GM12878 (cell line): ENCODE results near the gene MAP3K1. TPM values are rescaled to one million over a fixed set of nuclear protein-coding genes. Genes with fewer than 3 reads are reported as not detected.

Experiments used
- ATAC-seq: fragments of 200-7000 bp; cut with Tn5 transposase; 3 replicates; pipeline ENCODE4 v1.9.1; 2020; ENCODE audit warnings: mild to moderate bottlenecking, moderate library complexity
- BruUV-seq: library from RNA; stranded (reverse); fragments of 400-500 nt; replicated peaks from 2 replicates; lab custom pipeline; 2021; lab: Mats Ljungman, UMichigan
- CTCF ChIA-PET: fragments of 300-600 bp; sonication (Branson Sonifier 250); formaldehyde crosslinking; extraction: SDS; loops from one replicate; lab custom pipeline; 2021; ENCODE audit warnings: inconsistent platforms; lab: Yijun Ruan, JAX
- POLR2A ChIA-PET: fragments of 350-600 bp; formaldehyde crosslinking; extraction: SDS; loops from one replicate; lab custom pipeline; 2021; ENCODE audit warnings: inconsistent platforms; lab: Charles Lee
- RAD21 ChIA-PET: fragments of 300-600 bp; sonication (Branson Sonifier 250); formaldehyde crosslinking; loops from one replicate; lab custom pipeline; 2023; ENCODE audit warnings: antibody characterized with exemption; ENCODE audit not compliant: unreplicated experiment; lab: Charles Lee
- SMC1A ChIA-PET: fragments of 300-600 bp; sonication (Branson Sonifier 250); formaldehyde crosslinking; loops from one replicate; lab custom pipeline; 2023; ENCODE audit not compliant: unreplicated experiment, uncharacterized antibody; lab: Charles Lee
- DNase-seq: peaks from one replicate; pipeline ENCODE4 v3.0.0-alpha.2; 2011; ENCODE audit warnings: low read depth, low spot score
- FAIRE-seq: peaks from 3 replicates; lab custom pipeline; 2011; peaks lifted over from hg19 to GRCh38; lab: Jason Lieb, UNC
- H2AFZ ChIP-seq: 2 replicates; pipeline ENCODE4 v1.6.0; 2011; ENCODE audit warnings: low read depth, low read length, control low read depth; ENCODE audit not compliant: control insufficient read depth
- H3K27ac ChIP-seq: 2 replicates; pipeline ENCODE4 v1.5.1; 2011; ENCODE audit warnings: control low read depth; ENCODE audit not compliant: control insufficient read depth, insufficient read depth
- H3K27me3 ChIP-seq, 2 experiments: replicated peaks in 1 of 2; 2 replicates each; pipeline versions ENCODE4 v1.6.0 to v1.6.1; 2011; ENCODE audit warnings: low read length in 1 of 2; ENCODE audit not compliant: control insufficient read depth in 2 of 2, insufficient read depth in 2 of 2
- H3K36me3 ChIP-seq, 2 experiments: 2 replicates each; pipeline ENCODE4 v1.5.1; 2011; ENCODE audit warnings: low read length in 1 of 2; ENCODE audit not compliant: control insufficient read depth in 2 of 2, insufficient read depth in 2 of 2
- H3K4me1 ChIP-seq: 2 replicates; pipeline ENCODE4 v1.6.1; 2011; ENCODE audit warnings: mild to moderate bottlenecking, low read length, moderate library complexity, mixed read lengths; ENCODE audit not compliant: control insufficient read depth, insufficient read depth
- H3K4me2 ChIP-seq: 2 replicates; pipeline ENCODE4 v1.6.0; 2011; ENCODE audit warnings: control low read depth; ENCODE audit not compliant: control insufficient read depth, insufficient read depth
- H3K4me3 ChIP-seq: fragments of 200-600 bp; sonication (generic); 2 replicates; pipeline ENCODE4 v1.5.1; 2016
- H3K79me2 ChIP-seq: 2 replicates; pipeline ENCODE4 v1.6.0; 2011; ENCODE audit warnings: low read length; ENCODE audit not compliant: control insufficient read depth, insufficient read depth
- H3K9ac ChIP-seq: 2 replicates; pipeline ENCODE4 v1.8.0; 2011; ENCODE audit warnings: low read length, control low read depth, mixed read lengths; ENCODE audit not compliant: control insufficient read depth, insufficient read depth
- H3K9me3 ChIP-seq: replicated peaks from 3 replicates; pipeline ENCODE4 v1.5.1; 2011; ENCODE audit warnings: mild to moderate bottlenecking, low read length; ENCODE audit not compliant: control insufficient read depth, insufficient read depth
- H4K20me1 ChIP-seq: 2 replicates; pipeline ENCODE4 v1.6.0; 2011; ENCODE audit not compliant: control insufficient read depth, insufficient read depth
- ATF3 ChIP-seq: IDR thresholded peaks from 2 replicates; pipeline ENCODE4 v1.6.1; 2011; ENCODE audit warnings: low read depth, mild to moderate bottlenecking, low read length, moderate library complexity, borderline replicate concordance; ENCODE audit errors: extremely low read depth
- BHLHE40 ChIP-seq, 2 experiments: fragments of 450-650 bp in 1 of 2; IDR thresholded peaks; 2 replicates each; pipeline ENCODE4 v1.6.1; 2011 to 2017; ENCODE audit warnings: low read depth in 2 of 2, borderline replicate concordance in 1 of 2, improper control_type of control experiment in 1 of 2, low read length in 1 of 2, mild to moderate bottlenecking in 1 of 2
- CREM ChIP-seq: IDR thresholded peaks from 2 replicates; pipeline ENCODE4 v1.6.1; 2014; ENCODE audit warnings: antibody characterized with exemption, low read depth
- JUNB ChIP-seq: IDR thresholded peaks from 2 replicates; pipeline ENCODE4 v1.6.1; 2016; ENCODE audit warnings: antibody characterized with exemption, mild to moderate bottlenecking
- MYB ChIP-seq: fragments of 150-350 bp; IDR thresholded peaks from 2 replicates; pipeline ENCODE4 v1.6.1; 2014; ENCODE audit warnings: mild to moderate bottlenecking, low read depth, low read length, borderline replicate concordance
- PAX8 ChIP-seq: fragments of 450-650 bp; IDR thresholded peaks from 2 replicates; pipeline ENCODE4 v1.6.1; 2017; ENCODE audit warnings: mild to moderate bottlenecking, moderate library complexity
- PML ChIP-seq: IDR thresholded peaks from 2 replicates; pipeline ENCODE4 v1.6.1; 2012; ENCODE audit warnings: low read length, inconsistent platforms
- POLR2A ChIP-seq: IDR thresholded peaks from 2 replicates; pipeline ENCODE4 v1.6.1; 2011; ENCODE audit warnings: low read depth, mild to moderate bottlenecking, low read length
- TCF3 ChIP-seq: IDR thresholded peaks from 2 replicates; pipeline ENCODE4 v1.6.1; 2012; ENCODE audit warnings: low read depth, mild to moderate bottlenecking, low read length, borderline replicate concordance; ENCODE audit not compliant: insufficient read depth
- WGBS: methylation state at CpG from one replicate; pipeline ENCODE4 v1.1.6; 2016; ENCODE audit warnings: low lambda C conversion rate; ENCODE audit not compliant: insufficient replicate concordance, insufficient coverage; ENCODE audit errors: missing lambda C conversion rate; 5-methylcytosine and 5-hydroxymethylcytosine counted together
- in situ Hi-C: fragments of 300-500 bp; cut with MboI; formaldehyde crosslinking; loops from 9 replicates; pipeline ENCODE4 v1.14.3; 2018; ENCODE audit warnings: mixed read lengths
- intact Hi-C: fragments of 100-400 bp; cut with micrococcal nuclease; formaldehyde crosslinking; loops from one replicate; pipeline ENCODE4 v1.14.2; 2022; ENCODE audit not compliant: unreplicated experiment
- polyA plus RNA-seq, 11 experiments: library from polyadenylated mRNA; depleted of rRNA in 4 of 11; unstranded in 6 of 11; stranded (reverse) in 5 of 11; fragments of >200 nt; fragmentation: Nextera tagmentation in 4 of 11; fragmentation: Illumina TruSeq in 1 of 11; extraction: Ambion mirVana in 4 of 11; extraction: Trizol in 1 of 11; gene quantifications; 1 replicate in 1 of 11; 2 replicates in 10 of 11; pipeline versions ENCODE4 v1.2.1 to v1.2.3, GENCODE V29; 2011 to 2016; ENCODE audit warnings: inconsistent platforms in 2 of 11, missing spikeins in 2 of 11, low read depth in 1 of 11
- total RNA-seq, 4 experiments: library from RNA; depleted of rRNA in 3 of 4; stranded (reverse); fragments of >200 nt in 3 of 4; fragmentation: Illumina TruSeq in 1 of 4; extraction: Trizol in 1 of 4; gene quantifications; 2 replicates each; pipeline versions ENCODE4 v1.2.1 to v1.2.3, GENCODE V29; 2013 to 2021
- TF ChIP-seq, protein P1 (sequence below): fragments of 450-650 bp; IDR thresholded peaks from 2 replicates; pipeline ENCODE4 v1.6.1; 2018; ENCODE audit warnings: mild to moderate bottlenecking, low read depth, moderate library complexity; ENCODE audit not compliant: partially characterized antibody
- TF ChIP-seq, protein P2 (sequence below): fragments of 450-650 bp; IDR thresholded peaks from 2 replicates; pipeline ENCODE4 v1.6.1; 2017; ENCODE audit warnings: low read depth, mild to moderate bottlenecking, moderate library complexity
- TF ChIP-seq, protein P3 (sequence below), 3 experiments: IDR thresholded peaks in 2 of 3; conservative IDR thresholded peaks in 1 of 3; 2 replicates each; pipeline ENCODE4 v1.5.1; 2011; ENCODE audit warnings: low read depth in 3 of 3, low read length in 3 of 3, mild to moderate bottlenecking in 3 of 3, control low read depth in 2 of 3, moderate library complexity in 2 of 3, inconsistent platforms in 1 of 3, mixed read lengths in 1 of 3; ENCODE audit not compliant: control insufficient read depth in 2 of 3, insufficient read depth in 1 of 3; ENCODE audit errors: extremely low read depth in 1 of 3

The MAP3K1 gene
- total and polyA plus RNA-seq, 10 of the 15 experiments (the other 5 are each of a cell fraction or from before 2014, with no cell fraction given) = 7.5 to 24.6 (median 12.6) TPM

GRCh38 chr5:56829137-56829908, 14.0 kb downstream of the MAP3K1 start (continued):
- TF ChIP-seq BHLHE40 (IDR thresholded peaks at IDR 0.05; ENCODE audit: borderline replicate concordance in 1 of 2, low read depth in 2 of 2, low read length in 1 of 2) = peak in 1 of 2 experiments; percentile 25; a peak in 1 of 4 replicates
- TF ChIP-seq CREM = peak; percentile 21; the same call in 1 of the 2 replicates

DNA sequence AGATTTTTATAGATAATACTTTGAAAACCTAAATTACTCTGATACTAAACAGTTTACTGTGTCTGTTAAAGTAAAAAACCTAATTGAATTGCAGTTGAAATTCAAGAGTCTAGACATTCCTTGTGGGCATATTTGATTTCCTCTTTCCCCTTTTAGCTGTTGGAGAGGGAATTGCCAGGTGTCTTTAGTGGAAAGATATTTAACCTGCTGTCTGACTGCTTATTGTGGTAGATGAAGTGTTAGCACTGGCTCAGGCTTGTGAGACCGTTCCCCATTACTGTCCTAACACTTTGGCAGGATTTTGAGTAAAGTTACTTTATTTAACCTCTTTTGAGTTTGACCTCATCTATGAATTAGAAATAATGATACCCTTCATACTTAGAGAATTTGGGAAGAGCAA, 16.4 kb downstream of the MAP3K1 start:
- no peak for TF ChIP-seq POLR2A
- no peak for TF ChIP-seq MYB
- TF ChIP-seq, protein P1, sequence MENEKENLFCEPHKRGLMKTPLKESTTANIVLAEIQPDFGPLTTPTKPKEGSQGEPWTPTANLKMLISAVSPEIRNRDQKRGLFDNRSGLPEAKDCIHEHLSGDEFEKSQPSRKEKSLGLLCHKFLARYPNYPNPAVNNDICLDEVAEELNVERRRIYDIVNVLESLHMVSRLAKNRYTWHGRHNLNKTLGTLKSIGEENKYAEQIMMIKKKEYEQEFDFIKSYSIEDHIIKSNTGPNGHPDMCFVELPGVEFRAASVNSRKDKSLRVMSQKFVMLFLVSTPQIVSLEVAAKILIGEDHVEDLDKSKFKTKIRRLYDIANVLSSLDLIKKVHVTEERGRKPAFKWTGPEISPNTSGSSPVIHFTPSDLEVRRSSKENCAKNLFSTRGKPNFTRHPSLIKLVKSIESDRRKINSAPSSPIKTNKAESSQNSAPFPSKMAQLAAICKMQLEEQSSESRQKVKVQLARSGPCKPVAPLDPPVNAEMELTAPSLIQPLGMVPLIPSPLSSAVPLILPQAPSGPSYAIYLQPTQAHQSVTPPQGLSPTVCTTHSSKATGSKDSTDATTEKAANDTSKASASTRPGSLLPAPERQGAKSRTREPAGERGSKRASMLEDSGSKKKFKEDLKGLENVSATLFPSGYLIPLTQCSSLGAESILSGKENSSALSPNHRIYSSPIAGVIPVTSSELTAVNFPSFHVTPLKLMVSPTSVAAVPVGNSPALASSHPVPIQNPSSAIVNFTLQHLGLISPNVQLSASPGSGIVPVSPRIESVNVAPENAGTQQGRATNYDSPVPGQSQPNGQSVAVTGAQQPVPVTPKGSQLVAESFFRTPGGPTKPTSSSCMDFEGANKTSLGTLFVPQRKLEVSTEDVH = no peak
- TF ChIP-seq, protein P2, sequence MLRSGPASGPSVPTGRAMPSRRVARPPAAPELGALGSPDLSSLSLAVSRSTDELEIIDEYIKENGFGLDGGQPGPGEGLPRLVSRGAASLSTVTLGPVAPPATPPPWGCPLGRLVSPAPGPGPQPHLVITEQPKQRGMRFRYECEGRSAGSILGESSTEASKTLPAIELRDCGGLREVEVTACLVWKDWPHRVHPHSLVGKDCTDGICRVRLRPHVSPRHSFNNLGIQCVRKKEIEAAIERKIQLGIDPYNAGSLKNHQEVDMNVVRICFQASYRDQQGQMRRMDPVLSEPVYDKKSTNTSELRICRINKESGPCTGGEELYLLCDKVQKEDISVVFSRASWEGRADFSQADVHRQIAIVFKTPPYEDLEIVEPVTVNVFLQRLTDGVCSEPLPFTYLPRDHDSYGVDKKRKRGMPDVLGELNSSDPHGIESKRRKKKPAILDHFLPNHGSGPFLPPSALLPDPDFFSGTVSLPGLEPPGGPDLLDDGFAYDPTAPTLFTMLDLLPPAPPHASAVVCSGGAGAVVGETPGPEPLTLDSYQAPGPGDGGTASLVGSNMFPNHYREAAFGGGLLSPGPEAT = no peak
- no peak for TF ChIP-seq JUNB
- no peak for TF ChIP-seq TCF3
- TF ChIP-seq PML = no peak
- TF ChIP-seq, protein P3, sequence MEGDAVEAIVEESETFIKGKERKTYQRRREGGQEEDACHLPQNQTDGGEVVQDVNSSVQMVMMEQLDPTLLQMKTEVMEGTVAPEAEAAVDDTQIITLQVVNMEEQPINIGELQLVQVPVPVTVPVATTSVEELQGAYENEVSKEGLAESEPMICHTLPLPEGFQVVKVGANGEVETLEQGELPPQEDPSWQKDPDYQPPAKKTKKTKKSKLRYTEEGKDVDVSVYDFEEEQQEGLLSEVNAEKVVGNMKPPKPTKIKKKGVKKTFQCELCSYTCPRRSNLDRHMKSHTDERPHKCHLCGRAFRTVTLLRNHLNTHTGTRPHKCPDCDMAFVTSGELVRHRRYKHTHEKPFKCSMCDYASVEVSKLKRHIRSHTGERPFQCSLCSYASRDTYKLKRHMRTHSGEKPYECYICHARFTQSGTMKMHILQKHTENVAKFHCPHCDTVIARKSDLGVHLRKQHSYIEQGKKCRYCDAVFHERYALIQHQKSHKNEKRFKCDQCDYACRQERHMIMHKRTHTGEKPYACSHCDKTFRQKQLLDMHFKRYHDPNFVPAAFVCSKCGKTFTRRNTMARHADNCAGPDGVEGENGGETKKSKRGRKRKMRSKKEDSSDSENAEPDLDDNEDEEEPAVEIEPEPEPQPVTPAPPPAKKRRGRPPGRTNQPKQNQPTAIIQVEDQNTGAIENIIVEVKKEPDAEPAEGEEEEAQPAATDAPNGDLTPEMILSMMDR (IDR thresholded peaks at IDR 0.05 in 2 of 3, conservative IDR thresholded peaks at IDR 0.05 in 1 of 3; ENCODE audit: control insufficient read depth in 2 of 3, extremely low read depth in 1 of 3, insufficient read depth in 1 of 3, low read depth in 3 of 3, low read length in 3 of 3) = no peak
- no peak for TF ChIP-seq PAX8
- TF ChIP-seq ATF3 = no peak
- TF ChIP-seq, all 136 proteins: peak for 0
- SMC1A ChIA-PET = interaction anchor here (5.2 kb wide), 1 partner anchor 561 kb away, joined by 39 read pairs; no protein-coding TSS in a partner anchor
- POLR2A ChIA-PET = interaction anchor here (2.1 kb wide), 1 partner anchor 17 kb away, joined by 5 read pairs; the partner anchor contains the start of gene MAP3K1
- Histone ChIP-seq H3K79me2 (peaks cover 9% of the 10 kb centered on the region), H3K36me3 (no peaks in the 10 kb centered on the region; a peak in 1 of 4 replicates), H3K4me3 (no peak overlapping the region), H3K9ac (no peak overlapping the region), H2AFZ (no peak overlapping the region), H3K4me1 (peaks cover 7% of the 10 kb centered on the region), H3K9me3 (no peaks in the 10 kb centered on the region), H3K4me2 (no peak overlapping the region), H3K27me3 (no peaks in the 10 kb centered on the region), H4K20me1 (no peaks in the 10 kb centered on the region), H3K27ac (no peak overlapping the region)
- FAIRE-seq (no peak), DNase-seq (no peak), ATAC-seq (no peak)
- BruUV-seq = no TSS peak
- CTCF ChIA-PET = interaction anchor here (3.7 kb wide), 1 partner anchor 561 kb away, joined by 18 read pairs; no protein-coding TSS in a partner anchor
- RAD21 ChIA-PET = no interaction called here
- WGBS = 35% methylated on average over 1 of the region's 1 CpG
- in situ Hi-C loops = loop anchor here (10.0 kb wide), 1 partner anchor 897 kb away; no protein-coding TSS in a partner anchor
- intact Hi-C loops = no loop called here
